DND-41 (cell line): ENCODE data around the gene COQ3.

Experiments
- CTCF ChIP-seq: IDR thresholded peaks from 2 replicates; pipeline ENCODE4 v1.5.1; 2012; ENCODE audit warnings: borderline replicate concordance, low read length, moderate library complexity, mild to moderate bottlenecking; ENCODE audit not compliant: poor library complexity, severe bottlenecking; ENCODE audit errors: extremely low read depth
- EZH2 ChIP-seq: IDR thresholded peaks from 3 replicates; pipeline ENCODE4 v1.6.1; 2012; ENCODE audit warnings: borderline replicate concordance, low read depth, mild to moderate bottlenecking, moderate library complexity, low read length, inconsistent platforms; ENCODE audit not compliant: severe bottlenecking

- TF ChIP-seq CTCF (no peak), EZH2 (no peak)
These were observed 34.0 kb upstream of the COQ3 start for GRCh38 chr6:99427988-99428387.
